ENCODE results near the gene MT1H. TPM values are rescaled to one million over a fixed set of nuclear protein-coding genes. Genes with fewer than 3 reads are reported as not detected.
A peak's percentile ranks its signal among the peaks of the same experiment; 100 is the strongest.

Gene MT1H
- total and polyA plus RNA-seq, 2 of the 13 experiments (the other 11 are each of a cell fraction or from before 2014, with no cell fraction given): 0.60 TPM; not detected in 1

DNA sequence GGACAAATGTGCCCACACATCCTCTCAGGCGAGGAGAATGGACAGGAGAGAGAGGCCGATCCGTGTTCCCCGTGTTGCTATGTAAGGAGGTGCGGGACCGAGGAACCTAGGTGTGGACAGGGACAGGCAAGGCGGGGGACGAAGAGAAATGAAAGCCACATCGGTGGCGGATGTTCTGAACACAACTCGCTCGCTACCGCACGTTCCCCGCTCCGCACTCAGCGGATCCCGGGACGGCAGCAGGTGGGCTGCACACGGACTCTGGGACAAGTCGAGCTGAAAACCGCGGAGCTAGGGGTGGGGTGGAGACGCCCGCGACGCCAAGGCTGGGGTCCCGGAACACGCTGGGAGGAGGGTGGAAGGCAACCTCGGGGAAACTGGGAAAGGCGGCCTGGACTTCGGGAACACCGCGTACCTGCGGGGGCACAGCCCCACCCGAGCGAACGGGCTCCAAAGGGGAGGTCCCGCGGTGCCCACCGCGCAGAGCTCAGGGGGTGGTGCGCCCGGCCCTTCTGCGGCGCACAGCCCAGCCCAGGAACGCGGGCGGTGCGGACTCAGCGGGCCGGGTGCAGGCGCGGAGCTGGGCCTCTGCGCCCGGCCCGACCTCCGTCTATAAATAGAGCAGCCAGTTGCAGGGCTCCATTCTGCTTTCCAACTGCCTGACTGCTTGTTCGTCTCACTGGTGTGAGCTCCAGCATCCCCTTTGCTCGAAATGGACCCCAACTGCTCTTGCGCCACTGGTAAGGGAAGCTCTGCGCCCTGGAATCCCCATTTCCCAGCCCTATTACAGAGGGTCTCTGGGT is 44.3 kb upstream of the MT1H start, which contains the start of gene MT1E:
MT1E (plus strand) TSS at position 642 of the 803 bp plus-strand sequence; CDS start at position 713, 71 bp downstream.
- in situ Hi-C loops (cut with HindIII; ENCODE audit: extremely low pct_ligation_motif_present, low pct_unique_long_range_greater_than_20kb): no loop called here
- ATAC-seq: peak; percentile 92
- POLR2A ChIA-PET: interaction anchor here (0.9 to 4.8 kb wide), 9 partner anchors 11 to 58 kb away, joined by 3 to 83 read pairs (median 5); partner anchors contain the start of genes MT1F and MT2A
- no TSS peak for BruUV-seq (replicated peaks)
- Histone ChIP-seq H3K4me3 (replicated peaks in 1 of 3; ENCODE audit: insufficient read depth in 1 of 3, low read depth in 2 of 3, low read length in 3 of 3) (peak within 1 kb of the TSS; percentile 63 to 88 (median 72)), H3K79me2 (ENCODE audit: insufficient read depth, low read length) (no peaks in the 10 kb centered on the region), H3K27ac (ENCODE audit: extremely low read length, insufficient read depth, low read length) (no peak within 1 kb of the TSS), H2AFZ (ENCODE audit: low read length) (peak within 1 kb of the TSS; percentile 76), H3K4me1 (ENCODE audit: insufficient read depth, low read length) (peaks cover 60% of the 10 kb centered on the region), H3K27me3 (ENCODE audit: control insufficient read depth in 1 of 2, insufficient read depth in 2 of 2, low read length in 2 of 2) (peaks cover 0 to 34% of the 10 kb centered on the region in 2 experiments; a peak in 3 of 5 replicates), H3K9me3 (ENCODE audit: low read length) (no peaks in the 10 kb centered on the region), H4K20me1 (ENCODE audit: insufficient read depth, low read length) (no peaks in the 10 kb centered on the region), H3K36me3 (replicated peaks in 1 of 2; ENCODE audit: control insufficient read depth in 1 of 2, insufficient read depth in 2 of 2, low read length in 2 of 2) (no peaks in the 10 kb centered on the region), H3K9ac (ENCODE audit: insufficient read depth, low read depth, low read length) (peak within 1 kb of the TSS; percentile 64), H3K4me2 (ENCODE audit: low read depth, low read length) (peak within 1 kb of the TSS; percentile 97)
- FAIRE-seq: no peak
- 7% methylated on average over 30 of the region's 62 CpGs for WGBS (ENCODE audit: low lambda C conversion rate)
- intact Hi-C loops (cut with micrococcal nuclease; ENCODE audit: unreplicated experiment): no loop called here
- CTCF ChIA-PET (ENCODE audit: low intra/inter-chr PET ratio, low total read pairs): no interaction called here
- peak; percentile 63 for DNase-seq (ENCODE audit: low spot score)
- TF ChIP-seq ZKSCAN1 (IDR thresholded peaks at IDR 0.05; ENCODE audit: low read length) (no peak), ZNF496 (CRISPR knock-in tag; IDR thresholded peaks at IDR 0.05; ENCODE audit: insufficient replicate concordance) (no peak), NFKB2 (CRISPR knock-in tag; IDR thresholded peaks at IDR 0.05; ENCODE audit: borderline replicate concordance) (no peak), JUNB (CRISPR knock-in tag; IDR thresholded peaks at IDR 0.05; ENCODE audit: borderline replicate concordance) (no peak), MTA3 (CRISPR knock-in tag; IDR thresholded peaks at IDR 0.05) (no peak), ISX (CRISPR knock-in tag; conservative IDR thresholded peaks at IDR 0.05) (no peak), ZNF180 (CRISPR knock-in tag; IDR thresholded peaks at IDR 0.05; ENCODE audit: borderline replicate concordance, low read depth) (no peak), CCDC6 (CRISPR knock-in tag; IDR thresholded peaks at IDR 0.05) (0 out of 2 replicates have a peak, but pooled peaks have one; percentile 64), TARDBP (CRISPR knock-in tag; IDR thresholded peaks at IDR 0.05) (peak; percentile 69)
- TF ChIP-seq, protein P1, sequence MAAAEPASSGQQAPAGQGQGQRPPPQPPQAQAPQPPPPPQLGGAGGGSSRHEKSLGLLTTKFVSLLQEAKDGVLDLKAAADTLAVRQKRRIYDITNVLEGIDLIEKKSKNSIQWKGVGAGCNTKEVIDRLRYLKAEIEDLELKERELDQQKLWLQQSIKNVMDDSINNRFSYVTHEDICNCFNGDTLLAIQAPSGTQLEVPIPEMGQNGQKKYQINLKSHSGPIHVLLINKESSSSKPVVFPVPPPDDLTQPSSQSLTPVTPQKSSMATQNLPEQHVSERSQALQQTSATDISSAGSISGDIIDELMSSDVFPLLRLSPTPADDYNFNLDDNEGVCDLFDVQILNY (CRISPR knock-in tag; conservative IDR thresholded peaks at IDR 0.05): peak; percentile 37; the same call in 1 of the 2 replicates
- TF ChIP-seq, protein P2, sequence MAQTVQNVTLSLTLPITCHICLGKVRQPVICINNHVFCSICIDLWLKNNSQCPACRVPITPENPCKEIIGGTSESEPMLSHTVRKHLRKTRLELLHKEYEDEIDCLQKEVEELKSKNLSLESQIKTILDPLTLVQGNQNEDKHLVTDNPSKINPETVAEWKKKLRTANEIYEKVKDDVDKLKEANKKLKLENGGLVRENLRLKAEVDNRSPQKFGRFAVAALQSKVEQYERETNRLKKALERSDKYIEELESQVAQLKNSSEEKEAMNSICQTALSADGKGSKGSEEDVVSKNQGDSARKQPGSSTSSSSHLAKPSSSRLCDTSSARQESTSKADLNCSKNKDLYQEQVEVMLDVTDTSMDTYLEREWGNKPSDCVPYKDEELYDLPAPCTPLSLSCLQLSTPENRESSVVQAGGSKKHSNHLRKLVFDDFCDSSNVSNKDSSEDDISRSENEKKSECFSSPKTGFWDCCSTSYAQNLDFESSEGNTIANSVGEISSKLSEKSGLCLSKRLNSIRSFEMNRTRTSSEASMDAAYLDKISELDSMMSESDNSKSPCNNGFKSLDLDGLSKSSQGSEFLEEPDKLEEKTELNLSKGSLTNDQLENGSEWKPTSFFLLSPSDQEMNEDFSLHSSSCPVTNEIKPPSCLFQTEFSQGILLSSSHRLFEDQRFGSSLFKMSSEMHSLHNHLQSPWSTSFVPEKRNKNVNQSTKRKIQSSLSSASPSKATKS (CRISPR knock-in tag; IDR thresholded peaks at IDR 0.05): no peak
- TF ChIP-seq, protein P3, sequence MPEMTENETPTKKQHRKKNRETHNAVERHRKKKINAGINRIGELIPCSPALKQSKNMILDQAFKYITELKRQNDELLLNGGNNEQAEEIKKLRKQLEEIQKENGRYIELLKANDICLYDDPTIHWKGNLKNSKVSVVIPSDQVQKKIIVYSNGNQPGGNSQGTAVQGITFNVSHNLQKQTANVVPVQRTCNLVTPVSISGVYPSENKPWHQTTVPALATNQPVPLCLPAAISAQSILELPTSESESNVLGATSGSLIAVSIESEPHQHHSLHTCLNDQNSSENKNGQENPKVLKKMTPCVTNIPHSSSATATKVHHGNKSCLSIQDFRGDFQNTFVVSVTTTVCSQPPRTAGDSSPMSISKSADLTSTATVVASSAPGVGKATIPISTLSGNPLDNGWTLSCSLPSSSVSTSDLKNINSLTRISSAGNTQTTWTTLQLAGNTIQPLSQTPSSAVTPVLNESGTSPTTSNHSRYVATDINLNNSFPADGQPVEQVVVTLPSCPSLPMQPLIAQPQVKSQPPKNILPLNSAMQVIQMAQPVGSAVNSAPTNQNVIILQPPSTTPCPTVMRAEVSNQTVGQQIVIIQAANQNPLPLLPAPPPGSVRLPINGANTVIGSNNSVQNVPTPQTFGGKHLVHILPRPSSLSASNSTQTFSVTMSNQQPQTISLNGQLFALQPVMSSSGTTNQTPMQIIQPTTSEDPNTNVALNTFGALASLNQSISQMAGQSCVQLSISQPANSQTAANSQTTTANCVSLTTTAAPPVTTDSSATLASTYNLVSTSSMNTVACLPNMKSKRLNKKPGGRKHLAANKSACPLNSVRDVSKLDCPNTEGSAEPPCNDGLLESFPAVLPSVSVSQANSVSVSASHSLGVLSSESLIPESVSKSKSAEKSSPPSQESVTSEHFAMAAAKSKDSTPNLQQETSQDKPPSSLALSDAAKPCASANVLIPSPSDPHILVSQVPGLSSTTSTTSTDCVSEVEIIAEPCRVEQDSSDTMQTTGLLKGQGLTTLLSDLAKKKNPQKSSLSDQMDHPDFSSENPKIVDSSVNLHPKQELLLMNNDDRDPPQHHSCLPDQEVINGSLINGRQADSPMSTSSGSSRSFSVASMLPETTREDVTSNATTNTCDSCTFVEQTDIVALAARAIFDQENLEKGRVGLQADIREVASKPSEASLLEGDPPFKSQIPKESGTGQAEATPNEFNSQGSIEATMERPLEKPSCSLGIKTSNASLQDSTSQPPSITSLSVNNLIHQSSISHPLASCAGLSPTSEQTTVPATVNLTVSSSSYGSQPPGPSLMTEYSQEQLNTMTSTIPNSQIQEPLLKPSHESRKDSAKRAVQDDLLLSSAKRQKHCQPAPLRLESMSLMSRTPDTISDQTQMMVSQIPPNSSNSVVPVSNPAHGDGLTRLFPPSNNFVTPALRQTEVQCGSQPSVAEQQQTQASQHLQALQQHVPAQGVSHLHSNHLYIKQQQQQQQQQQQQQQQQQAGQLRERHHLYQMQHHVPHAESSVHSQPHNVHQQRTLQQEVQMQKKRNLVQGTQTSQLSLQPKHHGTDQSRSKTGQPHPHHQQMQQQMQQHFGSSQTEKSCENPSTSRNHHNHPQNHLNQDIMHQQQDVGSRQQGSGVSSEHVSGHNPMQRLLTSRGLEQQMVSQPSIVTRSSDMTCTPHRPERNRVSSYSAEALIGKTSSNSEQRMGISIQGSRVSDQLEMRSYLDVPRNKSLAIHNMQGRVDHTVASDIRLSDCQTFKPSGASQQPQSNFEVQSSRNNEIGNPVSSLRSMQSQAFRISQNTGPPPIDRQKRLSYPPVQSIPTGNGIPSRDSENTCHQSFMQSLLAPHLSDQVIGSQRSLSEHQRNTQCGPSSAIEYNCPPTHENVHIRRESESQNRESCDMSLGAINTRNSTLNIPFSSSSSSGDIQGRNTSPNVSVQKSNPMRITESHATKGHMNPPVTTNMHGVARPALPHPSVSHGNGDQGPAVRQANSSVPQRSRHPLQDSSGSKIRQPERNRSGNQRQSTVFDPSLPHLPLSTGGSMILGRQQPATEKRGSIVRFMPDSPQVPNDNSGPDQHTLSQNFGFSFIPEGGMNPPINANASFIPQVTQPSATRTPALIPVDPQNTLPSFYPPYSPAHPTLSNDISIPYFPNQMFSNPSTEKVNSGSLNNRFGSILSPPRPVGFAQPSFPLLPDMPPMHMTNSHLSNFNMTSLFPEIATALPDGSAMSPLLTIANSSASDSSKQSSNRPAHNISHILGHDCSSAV (CRISPR knock-in tag; IDR thresholded peaks at IDR 0.05; ENCODE audit: borderline replicate concordance): no peak

All from HepG2 (cell line).